Measurements from ENCODE around the gene EEFSEC.

DNA sequence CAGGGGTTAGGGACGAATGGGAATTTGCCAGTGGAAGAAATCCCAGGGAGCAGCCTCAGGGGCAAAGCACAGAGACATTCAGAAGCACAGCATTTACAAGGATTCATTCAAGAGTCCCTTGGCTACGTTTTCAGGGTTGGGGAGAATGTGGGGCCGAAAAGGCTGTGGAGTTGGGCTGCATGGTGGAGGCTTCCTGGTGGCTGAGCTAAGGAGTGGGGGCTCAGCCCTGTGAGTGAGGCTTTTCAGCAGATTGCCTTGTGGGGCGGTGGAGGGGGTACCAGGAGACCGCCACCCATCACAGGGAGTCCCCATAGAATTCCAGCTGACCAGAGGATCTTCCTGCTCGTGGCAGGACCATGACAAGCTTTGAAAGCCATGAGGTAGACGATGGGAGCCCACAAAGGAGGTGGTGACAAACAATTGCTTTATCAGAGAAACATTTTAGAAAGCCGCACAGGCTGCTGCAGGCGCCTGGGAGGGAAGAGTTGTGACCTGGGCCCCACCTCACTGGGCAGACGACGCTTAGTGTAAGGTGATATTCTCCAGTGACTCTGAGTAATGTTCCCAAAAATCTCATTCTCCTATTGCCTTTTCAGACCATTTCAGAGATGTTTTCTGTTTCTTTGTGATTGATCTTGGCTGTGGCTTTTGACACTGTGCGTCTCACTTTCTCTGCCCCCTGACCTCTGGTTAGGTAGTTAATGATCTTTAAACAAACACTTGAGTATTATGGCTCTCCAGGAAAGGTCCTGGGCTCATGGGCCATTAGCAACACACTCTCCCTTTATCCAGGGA is 185.5 kb downstream of the EEFSEC start:
- TF ChIP-seq, protein P1, sequence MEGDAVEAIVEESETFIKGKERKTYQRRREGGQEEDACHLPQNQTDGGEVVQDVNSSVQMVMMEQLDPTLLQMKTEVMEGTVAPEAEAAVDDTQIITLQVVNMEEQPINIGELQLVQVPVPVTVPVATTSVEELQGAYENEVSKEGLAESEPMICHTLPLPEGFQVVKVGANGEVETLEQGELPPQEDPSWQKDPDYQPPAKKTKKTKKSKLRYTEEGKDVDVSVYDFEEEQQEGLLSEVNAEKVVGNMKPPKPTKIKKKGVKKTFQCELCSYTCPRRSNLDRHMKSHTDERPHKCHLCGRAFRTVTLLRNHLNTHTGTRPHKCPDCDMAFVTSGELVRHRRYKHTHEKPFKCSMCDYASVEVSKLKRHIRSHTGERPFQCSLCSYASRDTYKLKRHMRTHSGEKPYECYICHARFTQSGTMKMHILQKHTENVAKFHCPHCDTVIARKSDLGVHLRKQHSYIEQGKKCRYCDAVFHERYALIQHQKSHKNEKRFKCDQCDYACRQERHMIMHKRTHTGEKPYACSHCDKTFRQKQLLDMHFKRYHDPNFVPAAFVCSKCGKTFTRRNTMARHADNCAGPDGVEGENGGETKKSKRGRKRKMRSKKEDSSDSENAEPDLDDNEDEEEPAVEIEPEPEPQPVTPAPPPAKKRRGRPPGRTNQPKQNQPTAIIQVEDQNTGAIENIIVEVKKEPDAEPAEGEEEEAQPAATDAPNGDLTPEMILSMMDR (IDR thresholded peaks at IDR 0.05 in 8 of 11, conservative IDR thresholded peaks at IDR 0.05 in 3 of 11): no peak
- TF ChIP-seq POLR2AphosphoS5 (IDR thresholded peaks at IDR 0.05): no peak
- TF ChIP-seq POLR2A (IDR thresholded peaks at IDR 0.05): no peak
